ENCODE results near the gene CPLANE2.
"Not testable (repeated sequence)": the region's sequence is repeated elsewhere in the genome, so short reads cannot be mapped to it uniquely, and the experiment has no call there.

Gene CPLANE2

DNA sequence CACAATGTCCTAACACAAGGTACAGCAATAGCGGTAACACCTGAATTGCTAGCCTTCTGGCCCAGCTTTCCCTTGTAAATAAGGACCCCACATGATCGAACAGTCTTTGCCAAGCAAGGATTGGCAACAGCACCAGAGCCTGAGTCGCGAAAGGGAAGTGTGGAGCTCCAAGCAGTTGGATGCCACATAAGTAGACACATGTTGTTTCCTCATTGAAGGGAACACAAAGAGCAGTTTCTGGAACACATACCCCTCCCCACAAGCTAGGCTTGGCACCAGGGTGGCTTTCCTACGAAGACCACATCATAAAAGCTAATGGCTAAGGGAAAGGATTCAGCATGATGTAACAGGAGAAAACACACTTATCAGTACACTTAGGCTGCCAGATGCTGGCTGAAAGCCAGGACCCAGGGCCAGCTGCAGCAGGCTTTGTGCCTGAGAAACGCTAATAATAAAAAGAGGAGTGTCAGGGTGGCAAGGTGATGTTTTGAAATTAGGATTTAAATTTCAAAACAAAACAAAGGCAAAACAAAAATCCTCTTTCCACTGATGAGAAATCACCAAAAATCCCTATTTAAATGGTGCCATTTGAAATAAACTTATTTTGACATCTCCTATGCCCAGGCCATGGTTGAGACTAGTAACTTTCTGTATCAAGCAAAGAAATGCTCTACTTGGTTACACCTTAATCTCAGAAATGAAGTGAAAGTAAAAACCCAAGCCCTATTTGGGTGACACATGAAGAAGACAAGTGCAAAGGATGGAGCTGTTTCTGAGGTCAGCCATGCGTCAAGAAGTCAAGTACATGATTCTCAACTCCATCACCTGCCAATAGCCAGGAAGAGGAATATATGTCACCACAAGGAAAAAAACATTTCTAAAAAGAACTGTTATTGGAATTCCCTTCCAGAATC lies 11.9 kb upstream of the CPLANE2 start:
- peak; percentile 34 to 36 for DNase-seq

DNA sequence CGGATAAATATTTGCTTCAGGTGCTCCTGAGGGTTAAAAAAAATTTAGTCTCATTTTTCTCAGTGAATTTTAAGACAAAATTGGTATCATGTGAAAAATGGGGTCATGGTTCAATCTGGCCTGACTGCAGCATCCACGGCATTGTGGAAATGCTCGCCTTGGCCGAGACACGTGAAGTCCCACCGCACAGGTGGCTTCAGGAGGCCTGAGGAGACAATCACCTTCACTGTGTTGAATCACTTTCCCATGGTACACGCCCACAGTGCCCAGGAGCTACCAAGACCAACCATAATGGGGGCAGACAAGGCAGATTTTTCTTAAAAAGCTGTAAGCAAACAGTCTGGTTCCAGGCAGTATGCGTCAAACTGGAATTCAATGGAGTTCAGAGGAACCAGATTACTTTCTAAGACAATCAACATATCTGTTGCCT lies 11.0 kb upstream of the CPLANE2 start:
- no peak for DNase-seq

DNA sequence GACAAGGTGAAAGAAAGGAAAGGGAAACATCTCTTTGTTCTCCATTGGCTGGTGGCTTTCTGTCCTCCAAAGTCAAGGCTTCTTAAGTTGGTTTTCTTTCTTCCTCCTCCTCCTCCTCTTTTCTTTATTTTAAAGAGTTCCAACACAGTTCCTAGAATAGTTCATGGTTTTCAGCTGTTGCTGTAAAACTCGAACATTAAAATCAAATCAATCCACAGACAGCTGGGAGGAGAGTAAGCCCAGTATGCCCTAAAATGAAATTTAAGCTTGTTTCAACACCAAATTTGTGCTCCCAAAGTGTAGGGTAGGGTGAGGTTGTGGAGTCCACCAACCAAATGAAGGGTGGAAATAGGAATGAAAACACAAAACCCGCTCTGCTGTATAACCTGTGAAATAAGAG lies 10.5 kb upstream of the CPLANE2 start:
- DNase-seq = no peak

DNA sequence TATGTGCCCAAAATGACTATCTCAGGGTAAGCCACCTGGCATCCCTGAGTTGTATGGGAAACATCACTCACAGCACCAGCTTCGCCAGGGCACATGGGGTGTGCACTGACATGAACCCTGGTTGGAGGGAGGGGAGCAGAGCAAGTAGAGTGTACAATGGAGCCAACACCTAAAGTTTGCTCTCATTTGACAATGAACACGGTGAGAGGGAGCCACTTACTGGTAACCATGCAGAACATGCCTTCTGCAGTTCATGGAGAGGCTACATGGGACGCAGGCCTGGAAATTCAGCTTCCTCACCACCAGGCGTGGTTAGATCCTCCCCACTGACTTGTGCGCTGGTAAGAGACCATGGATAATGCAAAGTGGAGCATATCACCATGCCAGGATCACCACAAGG lies 10.0 kb upstream of the CPLANE2 start:
- DNase-seq = no peak

DNA sequence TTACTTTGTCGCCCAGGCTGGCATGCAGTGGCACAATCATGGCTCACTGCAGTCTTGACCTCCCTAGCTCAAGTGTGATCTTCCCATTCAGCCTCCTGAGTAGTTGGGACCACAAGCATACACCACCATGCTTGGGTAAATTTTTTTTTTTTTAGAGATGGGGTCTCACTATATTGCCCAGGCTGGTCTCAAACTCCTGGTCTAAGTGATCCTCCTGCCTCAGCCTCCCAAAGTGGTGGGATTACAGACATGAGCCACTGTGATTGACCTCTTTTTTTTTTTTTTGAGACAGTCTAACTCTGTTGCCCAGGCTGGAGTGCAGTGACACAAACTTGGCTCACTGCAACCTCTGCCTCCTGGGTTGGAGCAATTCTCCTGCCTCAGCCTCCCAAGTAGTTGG lies 9.3 kb upstream of the CPLANE2 start:
- DNase-seq = not testable (repeated sequence)

DNA sequence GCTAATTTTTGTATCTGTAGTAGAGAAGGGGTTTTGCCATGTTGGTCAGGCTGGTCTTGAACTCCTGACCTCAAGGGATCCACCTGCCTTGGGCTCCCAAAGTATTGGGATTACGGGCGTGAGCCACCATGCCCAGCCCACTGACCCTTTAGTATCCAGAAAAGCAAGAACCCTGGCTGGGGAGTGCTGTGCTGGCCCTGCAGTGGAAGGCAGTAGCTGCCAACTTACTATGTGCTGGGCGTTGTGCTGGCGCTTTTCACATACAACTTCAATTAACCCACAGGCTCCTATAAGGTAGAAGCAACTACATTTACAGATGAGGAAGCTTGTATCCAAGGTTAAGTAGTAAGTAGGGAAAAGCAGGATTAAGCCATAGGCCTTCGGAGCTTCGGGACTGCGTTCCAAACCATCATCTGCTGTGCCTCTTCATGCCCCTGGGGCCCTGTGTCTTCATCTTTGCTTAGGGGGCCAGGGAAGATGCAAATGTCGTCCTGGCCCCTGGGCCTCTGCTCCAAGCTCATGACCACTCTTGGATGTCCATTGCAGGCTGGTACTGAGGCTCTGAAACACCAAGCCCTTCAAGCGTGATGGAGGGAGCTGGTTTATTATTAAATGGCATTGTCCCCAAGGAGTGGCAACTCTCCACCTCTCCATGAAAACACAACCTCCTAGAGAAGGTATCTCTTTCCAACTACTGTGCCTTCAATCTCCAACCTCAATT lies 8.7 kb upstream of the CPLANE2 start:
- DNase-seq = no peak

DNA sequence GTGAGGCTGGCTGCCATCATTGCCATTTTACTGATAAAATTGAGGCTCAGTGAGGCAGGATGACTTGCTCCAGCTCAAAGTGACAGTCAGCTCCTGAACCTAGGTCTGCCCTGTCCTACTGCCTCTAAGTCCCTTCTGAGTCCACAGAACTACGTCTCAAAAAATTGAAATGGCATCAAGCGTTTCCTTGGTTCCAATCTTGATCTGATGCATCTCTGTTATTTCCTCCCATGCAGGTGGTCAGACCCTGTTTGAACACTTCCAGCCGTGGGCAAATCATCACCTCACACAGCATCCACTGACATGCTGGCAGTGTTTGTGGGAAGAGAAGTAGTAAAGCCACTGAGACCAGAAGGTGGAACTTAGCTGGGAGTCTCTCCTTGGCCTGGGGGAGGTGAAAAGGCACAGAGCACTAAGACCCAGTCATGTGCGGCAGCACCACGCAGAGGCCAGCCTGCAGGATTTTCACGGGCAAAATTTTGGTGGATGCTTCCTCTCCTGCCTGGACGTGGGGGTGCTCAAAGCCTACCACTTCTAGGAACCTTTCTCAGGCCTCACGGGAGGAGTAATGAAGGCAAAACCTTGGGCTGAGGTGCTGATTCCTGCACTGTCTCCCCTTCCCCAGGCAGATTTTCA lies 7.8 kb upstream of the CPLANE2 start:
- no peak for DNase-seq

DNA sequence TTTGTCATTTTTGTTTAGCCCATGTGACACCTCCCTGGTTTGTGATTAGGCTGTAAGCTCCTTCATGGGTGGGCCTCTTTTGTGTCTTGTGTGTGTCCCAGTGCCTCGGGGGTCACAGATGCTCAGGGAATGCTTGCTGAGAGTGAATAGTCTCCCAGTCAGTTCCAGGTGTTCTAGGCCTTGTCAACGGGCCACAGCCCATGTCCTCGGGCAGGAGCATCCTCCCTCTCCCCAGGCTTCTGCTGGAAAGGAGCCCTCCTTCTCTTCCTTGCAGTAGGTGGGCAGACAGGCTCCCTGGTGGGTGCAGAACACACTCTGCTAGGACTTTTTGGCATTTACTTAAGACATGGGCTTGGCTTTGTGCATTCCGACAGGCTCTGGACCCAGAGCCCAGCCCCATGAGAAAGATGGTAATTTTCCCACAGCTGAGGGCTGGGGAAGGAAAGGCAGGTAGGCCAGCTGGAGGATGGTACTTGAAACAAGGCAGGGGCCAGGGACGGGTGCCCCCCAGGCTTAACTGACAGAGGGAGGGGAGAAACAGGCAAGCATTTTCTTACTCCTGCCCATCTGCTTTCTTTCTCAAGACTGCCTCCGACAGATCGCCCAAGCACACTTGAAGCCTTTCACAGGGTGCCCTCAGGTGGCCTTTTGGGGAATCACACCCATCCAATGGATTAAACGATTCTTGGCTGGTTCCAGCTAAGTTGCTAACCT lies 7.1 kb upstream of the CPLANE2 start:
- DNase-seq = peak; percentile 51 to 80

DNA sequence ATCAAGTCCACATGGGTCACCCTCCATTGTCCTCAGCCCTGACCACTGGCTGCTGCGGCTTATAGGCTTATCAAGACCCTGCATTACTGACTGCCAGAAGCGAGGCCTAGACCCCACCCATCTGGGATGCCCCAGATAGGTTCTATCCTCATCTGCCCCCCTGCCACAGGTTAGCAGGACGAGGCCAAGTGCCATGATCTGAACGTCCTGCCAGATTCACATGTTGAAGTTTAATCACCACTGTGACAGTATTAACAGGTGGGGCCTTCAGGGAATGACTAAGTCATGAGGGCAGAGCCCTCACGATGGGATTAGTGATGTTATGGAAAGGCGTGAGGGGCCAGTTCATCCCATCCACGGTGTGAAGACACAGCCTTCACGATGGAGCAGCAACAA lies 6.2 kb upstream of the CPLANE2 start:
- DNase-seq = no peak

DNA sequence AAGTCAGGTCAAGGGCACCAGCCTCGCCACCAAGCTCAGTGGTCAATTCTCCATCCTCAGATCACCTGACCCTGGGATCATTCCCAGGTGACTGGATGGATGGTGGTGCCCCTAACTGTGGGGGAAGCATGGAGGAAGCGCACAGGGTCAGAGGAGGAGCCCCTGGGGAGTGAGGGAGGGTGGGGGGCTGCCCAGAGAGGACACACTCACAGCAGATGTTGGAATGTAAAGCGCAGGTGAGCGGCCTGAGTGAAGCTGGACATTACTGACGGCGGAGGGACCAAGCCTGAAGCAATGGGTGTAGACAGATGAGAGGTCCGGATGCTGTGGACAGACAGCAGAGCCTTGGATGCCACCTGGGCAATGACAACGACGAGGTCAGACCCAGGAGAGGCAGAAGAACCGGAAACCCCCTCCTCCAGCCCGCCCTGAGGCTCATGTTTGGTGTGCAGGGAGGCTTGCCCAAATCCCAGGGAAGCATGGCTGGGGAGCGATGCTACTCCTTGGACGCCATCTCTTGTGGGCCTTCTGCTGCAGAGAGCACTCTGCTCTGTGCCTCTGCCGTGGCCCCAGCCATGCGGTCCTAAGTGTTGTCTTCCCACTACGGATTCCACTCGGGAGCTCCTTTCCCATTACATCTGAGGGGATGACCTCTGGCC lies 5.7 kb upstream of the CPLANE2 start:
- DNase-seq = no peak

DNA sequence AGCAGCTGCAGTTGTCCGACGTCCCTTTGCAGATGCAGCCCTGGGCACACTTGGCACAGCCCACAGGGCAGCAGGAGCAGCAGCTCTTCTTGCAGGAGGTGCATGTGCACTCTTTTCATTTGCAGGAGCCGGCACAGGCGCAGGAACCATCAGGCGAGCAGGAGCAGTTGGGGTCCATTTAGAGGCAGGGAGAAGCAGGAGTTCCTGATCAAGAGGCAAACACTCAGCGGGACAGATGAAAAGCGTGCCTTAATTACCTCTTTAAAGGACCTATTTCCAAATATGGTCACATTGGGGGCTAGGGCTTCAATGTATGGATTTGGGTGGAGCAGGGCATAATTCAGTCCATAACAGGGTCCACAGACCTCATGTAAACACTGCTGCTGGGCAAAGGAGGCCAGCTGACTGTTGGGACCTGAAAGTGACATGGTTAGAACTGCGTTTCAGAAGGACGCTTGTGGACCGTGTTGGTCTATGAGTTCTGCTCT lies 4.3 kb upstream of the CPLANE2 start:
- no peak for DNase-seq

DNA sequence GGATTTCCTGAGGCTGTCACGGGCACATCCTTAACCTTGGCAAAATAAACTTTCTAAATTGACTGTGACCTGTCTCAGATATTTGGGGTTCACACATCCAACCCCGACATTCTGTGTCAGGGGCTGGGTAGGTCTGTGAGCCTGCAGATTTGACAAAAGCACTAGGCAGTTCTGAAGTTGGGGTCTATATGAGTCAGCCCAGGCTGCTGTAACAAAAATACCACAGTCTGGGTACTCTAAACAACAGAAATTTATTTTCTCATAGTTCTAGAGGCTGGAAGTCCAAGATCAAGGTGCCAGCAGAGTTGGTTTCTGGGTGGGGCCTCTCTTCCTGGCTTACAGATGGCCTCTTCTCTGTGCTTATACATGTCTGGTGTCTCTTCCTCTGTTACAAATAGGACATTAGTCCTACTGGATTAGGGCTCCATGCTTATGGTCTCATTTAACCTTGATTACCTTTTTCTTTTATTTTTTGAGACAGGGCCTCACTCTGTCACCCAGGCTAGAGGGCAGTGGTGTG lies 3.0 kb upstream of the CPLANE2 start:
- no peak for DNase-seq

DNA sequence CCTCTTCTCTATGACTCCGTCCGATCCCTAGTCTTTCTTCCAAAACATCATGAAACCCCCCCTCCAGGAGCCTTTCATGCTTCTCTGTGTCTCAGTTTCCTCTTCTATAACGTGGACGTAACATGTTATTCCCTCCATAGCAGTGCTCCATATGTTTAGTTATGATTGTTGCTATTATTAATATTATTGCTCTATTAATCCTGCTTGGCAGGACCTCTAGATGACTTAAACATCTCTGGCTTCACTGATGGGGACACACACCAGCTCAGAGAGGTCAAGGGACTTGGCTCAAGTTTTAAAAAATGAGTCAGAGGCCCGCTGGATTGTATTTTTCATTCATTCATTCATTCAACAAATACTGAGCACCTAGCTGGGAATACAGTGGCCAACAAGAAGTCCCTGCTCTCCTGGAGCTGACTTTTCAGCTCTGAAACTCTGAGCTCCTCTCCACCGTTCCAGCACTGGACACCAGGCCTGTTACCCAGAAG lies 404 bp upstream of the CPLANE2 start:
- DNase-seq = no peak

DNA sequence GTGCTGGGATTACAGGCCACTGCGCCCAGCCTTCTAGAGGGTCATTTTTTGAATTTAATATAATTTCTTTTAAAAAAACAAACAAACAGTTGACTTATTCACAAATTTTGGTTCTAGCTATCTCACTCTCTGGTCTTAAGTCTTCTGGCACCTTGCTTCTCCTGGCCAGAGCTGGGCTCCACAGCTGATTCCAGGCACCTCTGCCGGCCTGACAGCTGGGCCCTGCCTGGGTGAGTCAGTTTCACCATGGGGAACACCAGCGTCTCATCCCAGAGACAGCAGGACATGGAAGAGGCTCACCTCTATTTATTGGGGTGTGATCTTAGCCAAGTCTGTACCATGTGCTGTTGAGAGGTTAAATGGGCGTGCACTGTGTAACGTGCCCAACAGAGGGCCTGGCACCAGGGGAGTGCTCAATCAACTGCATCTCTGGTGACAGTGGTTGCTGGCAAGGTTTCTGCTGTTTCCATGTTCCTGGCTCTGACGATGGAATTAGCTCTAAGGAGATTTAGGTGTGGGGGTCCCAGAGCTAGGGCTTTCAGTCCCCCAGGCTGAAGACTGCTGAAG lies 956 bp downstream of the CPLANE2 start:
- peak; percentile 67 to 80 for DNase-seq

DNA sequence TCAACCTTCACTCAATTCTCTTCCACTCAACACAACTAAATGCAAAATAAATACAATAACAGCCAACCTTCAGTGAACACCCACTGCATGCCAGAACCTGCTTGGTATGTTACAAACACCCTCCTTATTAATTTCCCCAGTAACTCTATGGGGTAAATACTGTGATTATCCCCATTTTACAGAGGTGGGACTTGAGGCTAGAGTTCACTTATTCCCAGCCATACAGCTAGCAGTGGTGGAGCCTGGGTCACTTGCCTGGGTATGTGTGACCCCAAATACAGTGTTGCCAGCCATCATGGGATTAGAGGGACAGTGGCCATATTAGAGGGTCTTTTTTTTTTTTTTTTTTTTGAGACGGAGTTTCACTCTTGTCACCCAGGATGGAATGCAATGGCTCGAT lies 1.6 kb downstream of the CPLANE2 start:
- DNase-seq = no peak

DNA sequence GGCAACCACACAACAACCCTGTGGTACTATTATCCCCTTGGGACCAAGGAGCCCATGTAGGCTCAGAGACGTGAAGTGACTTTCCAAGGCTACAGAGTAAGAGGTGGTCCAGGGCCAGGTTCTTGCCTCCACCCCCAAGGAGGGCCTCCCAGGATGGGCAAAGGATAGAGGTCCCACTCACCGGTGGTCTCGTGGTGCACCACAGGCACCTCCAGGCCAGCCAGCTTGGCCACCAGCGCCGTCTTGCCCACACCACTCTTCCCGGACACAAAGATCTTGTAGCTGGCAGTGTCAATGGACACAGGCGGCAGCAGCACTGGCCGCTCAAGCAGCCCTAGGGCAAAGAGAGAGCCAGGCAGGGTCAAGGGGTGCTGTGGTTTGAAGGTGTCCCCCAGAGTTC lies 3.6 kb downstream of the CPLANE2 start:
- no peak for DNase-seq

DNA sequence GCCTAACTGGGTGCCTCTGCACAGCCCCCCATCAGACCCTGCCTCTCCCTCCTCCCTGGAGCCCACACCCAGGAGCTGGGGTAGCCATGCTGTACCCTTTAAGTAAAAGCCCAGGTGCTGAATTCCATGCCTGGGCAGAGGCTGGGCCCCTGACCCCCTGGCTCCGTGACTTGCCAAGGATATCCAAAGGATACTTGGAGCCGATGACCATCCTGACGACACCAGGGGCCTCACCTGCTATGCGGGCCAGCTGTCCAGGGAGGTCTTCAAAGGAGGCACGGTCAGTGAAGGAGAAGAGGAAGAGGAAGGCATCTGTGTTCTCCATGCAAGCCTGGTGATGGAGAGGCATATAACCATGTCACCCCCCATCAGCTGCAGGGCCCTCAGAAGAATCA lies 4.7 kb downstream of the CPLANE2 start:
- no peak for DNase-seq

DNA sequence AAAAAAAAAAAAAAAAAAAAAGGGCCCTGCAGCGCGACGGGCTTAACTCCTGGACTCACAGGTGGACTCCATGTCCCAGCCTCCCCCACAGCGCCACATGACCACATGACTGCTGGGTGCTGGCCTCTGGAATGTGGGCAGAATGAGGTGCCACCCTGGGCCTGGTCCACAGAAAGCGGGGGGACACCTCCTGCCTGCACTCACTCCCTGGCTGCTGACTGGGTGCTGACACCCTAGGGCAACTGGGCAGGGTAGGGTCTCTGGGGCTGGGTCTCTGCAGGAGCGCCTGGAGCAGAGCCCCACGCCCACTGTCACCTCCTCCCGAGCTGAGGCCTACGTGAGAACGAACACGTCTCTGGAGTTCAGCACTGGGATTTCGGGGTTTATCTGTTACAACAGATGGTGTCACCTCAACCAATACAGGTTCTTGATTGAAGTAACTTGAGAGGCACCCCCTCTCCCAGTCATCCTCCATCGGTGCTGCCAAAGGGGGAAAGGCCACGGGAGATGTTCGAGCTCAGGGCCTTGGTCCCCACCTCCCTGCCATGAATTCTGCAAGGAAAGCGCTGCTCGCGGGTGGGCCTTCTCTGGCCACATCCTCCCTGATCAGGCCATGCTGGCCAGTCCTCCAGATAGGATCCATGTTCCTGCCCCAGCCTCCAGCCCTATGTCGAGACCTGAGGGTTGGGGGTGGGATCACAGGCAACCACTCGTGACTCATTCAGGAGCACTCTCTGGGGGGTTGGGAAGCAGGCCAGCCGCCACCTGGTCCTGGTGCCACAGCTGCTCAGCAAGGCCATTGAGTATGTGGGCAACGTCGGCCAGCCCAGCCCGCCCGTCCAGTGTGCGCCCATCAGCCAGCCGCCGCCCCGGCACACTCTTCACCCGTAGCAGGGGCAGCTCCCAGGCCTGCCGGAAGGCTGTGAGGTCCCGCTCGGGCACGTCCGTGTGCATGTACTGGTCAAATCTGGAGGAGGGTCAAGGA lies 5.4 kb downstream of the CPLANE2 start:
- no peak for DNase-seq

DNA sequence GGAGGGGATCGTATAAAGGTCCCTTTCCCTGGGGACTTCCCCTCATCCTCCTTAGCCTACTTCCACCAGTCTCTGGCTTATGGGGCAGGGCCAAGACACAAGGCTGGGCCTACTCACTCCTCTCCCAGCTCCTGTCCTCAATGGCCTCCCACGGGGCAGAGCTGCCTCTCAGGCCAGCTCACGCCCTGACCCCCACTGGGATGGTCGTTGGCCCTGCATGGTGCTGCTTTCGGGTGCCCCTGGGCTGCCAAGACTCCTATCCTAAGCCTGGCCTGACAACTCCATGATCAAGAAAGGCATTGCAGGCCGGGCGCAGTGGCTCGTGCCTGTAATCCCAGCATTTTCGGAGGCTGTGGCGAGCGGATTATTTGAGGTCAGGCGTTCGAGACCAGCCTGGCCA lies 6.2 kb downstream of the CPLANE2 start:
- DNase-seq = no peak
